ENCODE data around the gene GCC2.

DNA sequence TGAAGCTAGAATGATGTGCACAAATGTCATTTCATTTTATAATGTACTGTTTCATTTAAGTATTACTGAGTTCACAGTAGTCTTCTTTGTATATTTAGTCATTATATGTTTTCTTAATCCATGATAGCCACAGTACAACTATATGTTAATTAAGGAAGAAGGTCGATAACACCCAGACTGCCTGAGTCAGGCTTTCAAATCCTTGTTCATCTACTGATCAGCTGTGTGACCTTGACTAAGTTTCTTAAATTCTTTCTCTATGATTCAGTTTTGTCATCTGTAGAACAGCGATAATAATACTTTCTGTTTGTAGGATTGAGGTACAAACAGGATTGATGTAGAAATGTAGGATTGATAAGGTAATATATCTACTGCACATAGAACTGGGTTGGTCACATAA, 5.4 kb downstream of the GCC2 start:
- TF ChIP-seq, protein P1, sequence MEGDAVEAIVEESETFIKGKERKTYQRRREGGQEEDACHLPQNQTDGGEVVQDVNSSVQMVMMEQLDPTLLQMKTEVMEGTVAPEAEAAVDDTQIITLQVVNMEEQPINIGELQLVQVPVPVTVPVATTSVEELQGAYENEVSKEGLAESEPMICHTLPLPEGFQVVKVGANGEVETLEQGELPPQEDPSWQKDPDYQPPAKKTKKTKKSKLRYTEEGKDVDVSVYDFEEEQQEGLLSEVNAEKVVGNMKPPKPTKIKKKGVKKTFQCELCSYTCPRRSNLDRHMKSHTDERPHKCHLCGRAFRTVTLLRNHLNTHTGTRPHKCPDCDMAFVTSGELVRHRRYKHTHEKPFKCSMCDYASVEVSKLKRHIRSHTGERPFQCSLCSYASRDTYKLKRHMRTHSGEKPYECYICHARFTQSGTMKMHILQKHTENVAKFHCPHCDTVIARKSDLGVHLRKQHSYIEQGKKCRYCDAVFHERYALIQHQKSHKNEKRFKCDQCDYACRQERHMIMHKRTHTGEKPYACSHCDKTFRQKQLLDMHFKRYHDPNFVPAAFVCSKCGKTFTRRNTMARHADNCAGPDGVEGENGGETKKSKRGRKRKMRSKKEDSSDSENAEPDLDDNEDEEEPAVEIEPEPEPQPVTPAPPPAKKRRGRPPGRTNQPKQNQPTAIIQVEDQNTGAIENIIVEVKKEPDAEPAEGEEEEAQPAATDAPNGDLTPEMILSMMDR (IDR thresholded peaks at IDR 0.05; ENCODE audit: poor library complexity, severe bottlenecking): no peak
- TF ChIP-seq RAD21 (conservative IDR thresholded peaks at IDR 0.05) (no peak), EZH2 (IDR thresholded peaks at IDR 0.05; ENCODE audit: borderline replicate concordance, insufficient read depth, low read length, poor library complexity, severe bottlenecking) (no peak), TAF1 (IDR thresholded peaks at IDR 0.05; ENCODE audit: low read depth) (no peak), EP300 (conservative IDR thresholded peaks at IDR 0.05; ENCODE audit: poor library complexity, severe bottlenecking) (no peak), MXI1 (conservative IDR thresholded peaks at IDR 0.05; ENCODE audit: poor library complexity, severe bottlenecking) (no peak)
- TF ChIP-seq, protein P2, sequence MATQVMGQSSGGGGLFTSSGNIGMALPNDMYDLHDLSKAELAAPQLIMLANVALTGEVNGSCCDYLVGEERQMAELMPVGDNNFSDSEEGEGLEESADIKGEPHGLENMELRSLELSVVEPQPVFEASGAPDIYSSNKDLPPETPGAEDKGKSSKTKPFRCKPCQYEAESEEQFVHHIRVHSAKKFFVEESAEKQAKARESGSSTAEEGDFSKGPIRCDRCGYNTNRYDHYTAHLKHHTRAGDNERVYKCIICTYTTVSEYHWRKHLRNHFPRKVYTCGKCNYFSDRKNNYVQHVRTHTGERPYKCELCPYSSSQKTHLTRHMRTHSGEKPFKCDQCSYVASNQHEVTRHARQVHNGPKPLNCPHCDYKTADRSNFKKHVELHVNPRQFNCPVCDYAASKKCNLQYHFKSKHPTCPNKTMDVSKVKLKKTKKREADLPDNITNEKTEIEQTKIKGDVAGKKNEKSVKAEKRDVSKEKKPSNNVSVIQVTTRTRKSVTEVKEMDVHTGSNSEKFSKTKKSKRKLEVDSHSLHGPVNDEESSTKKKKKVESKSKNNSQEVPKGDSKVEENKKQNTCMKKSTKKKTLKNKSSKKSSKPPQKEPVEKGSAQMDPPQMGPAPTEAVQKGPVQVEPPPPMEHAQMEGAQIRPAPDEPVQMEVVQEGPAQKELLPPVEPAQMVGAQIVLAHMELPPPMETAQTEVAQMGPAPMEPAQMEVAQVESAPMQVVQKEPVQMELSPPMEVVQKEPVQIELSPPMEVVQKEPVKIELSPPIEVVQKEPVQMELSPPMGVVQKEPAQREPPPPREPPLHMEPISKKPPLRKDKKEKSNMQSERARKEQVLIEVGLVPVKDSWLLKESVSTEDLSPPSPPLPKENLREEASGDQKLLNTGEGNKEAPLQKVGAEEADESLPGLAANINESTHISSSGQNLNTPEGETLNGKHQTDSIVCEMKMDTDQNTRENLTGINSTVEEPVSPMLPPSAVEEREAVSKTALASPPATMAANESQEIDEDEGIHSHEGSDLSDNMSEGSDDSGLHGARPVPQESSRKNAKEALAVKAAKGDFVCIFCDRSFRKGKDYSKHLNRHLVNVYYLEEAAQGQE (IDR thresholded peaks at IDR 0.05; ENCODE audit: borderline replicate concordance): no peak

Measured in neural cell (in vitro differentiated cells).